ENCODE results near the gene SH2D7.

DNA sequence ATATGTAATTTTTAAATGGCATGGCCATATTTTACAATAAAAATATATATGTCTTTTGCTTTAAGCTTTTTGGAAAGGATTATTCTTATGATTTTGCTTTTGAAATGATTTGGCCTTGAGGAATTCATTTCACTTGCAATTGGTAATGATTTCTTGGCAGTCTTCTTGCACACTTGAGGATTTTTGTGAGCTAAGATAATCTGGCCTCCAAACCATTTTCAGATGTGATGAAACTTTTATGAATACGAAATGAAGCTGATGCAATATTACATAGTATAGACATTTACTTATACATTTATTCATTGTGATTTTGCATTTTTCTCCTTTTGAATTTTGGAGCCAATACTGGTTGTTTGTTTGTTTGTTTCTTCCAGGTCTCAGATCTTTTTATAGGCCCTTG, 6.4 kb upstream of the SH2D7 start:
- TF ChIP-seq CTCF (IDR thresholded peaks at IDR 0.05; ENCODE audit: low read depth, low read length) (no peak), EZH2phosphoT487 (IDR thresholded peaks at IDR 0.05; ENCODE audit: low read depth) (no peak)
